IMR-90 (cell line): ENCODE measurements around the gene GSTM3. TPM values are rescaled to one million over a fixed set of nuclear protein-coding genes. Genes with fewer than 3 reads are reported as not detected.

ENCODE experiments used
- ATAC-seq: fragments of 200-7000 bp; cut with Tn5 transposase; 2 replicates; pipeline ENCODE4 v1.9.1; 2020; ENCODE audit warnings: low read depth, mild to moderate bottlenecking, moderate library complexity
- BruUV-seq: library from RNA; stranded (reverse); fragments of 400-500 nt; replicated peaks from 2 replicates; lab custom pipeline; 2021; lab: Mats Ljungman, UMichigan
- CTCF ChIA-PET: fragments of 300-600 bp; formaldehyde crosslinking; extraction: SDS; loops from one replicate; lab custom pipeline; 2021; ENCODE audit warnings: antibody characterized with exemption; lab: Yijun Ruan, JAX
- POLR2A ChIA-PET: fragments of 300-600 bp; sonication (Branson Sonifier 250); formaldehyde crosslinking; loops from one replicate; lab custom pipeline; 2022; ENCODE audit warnings: antibody characterized with exemption; ENCODE audit not compliant: unreplicated experiment; lab: Charles Lee
- DNase-seq: peaks from one replicate; pipeline ENCODE4 v3.0.0; 2013
- H2AFZ ChIP-seq: replicated peaks from 2 replicates; pipeline ENCODE3; 2013; ENCODE audit warnings: low read length, mild to moderate bottlenecking; ENCODE audit not compliant: poor library complexity
- H2AK5ac ChIP-seq: 2 replicates; pipeline ENCODE4 v1.6.1; 2013; ENCODE audit warnings: low read depth, low read length, inconsistent platforms
- H2AK9ac ChIP-seq: replicated peaks from 2 replicates; pipeline ENCODE3; 2013; ENCODE audit warnings: mild to moderate bottlenecking, low read depth, low read length, moderate library complexity; ENCODE audit not compliant: poor library complexity
- H2BK120ac ChIP-seq: 2 replicates; pipeline ENCODE4 v1.6.1; 2013; ENCODE audit warnings: low read depth, low read length, inconsistent platforms
- H2BK15ac ChIP-seq: 3 replicates; pipeline ENCODE4 v1.6.1; 2013; ENCODE audit warnings: low read depth, low read length, inconsistent platforms
- H2BK20ac ChIP-seq: 2 replicates; pipeline ENCODE4 v1.6.1; 2013; ENCODE audit warnings: low read depth, mild to moderate bottlenecking, inconsistent platforms, low read length, moderate library complexity
- H2BK5ac ChIP-seq: 2 replicates; pipeline ENCODE4 v1.6.1; 2013; ENCODE audit warnings: mild to moderate bottlenecking, low read depth, low read length, inconsistent platforms; ENCODE audit not compliant: poor library complexity, severe bottlenecking
- H3K14ac ChIP-seq: replicated peaks from 2 replicates; pipeline ENCODE4 v1.6.1; 2013; ENCODE audit warnings: low read depth, low read length, inconsistent platforms
- H3K18ac ChIP-seq: 2 replicates; pipeline ENCODE4 v1.6.1; 2013; ENCODE audit warnings: low read depth, low read length, control low read depth
- H3K23ac ChIP-seq: 2 replicates; pipeline ENCODE4 v1.6.1; 2013; ENCODE audit warnings: low read depth, low read length, inconsistent platforms
- H3K27ac ChIP-seq: 2 replicates; pipeline ENCODE4 v1.5.1; 2013; ENCODE audit warnings: mild to moderate bottlenecking, control low read depth, low read length; ENCODE audit not compliant: insufficient read depth
- H3K27me3 ChIP-seq: 2 replicates; pipeline ENCODE4 v1.6.1; 2013; ENCODE audit warnings: low read length; ENCODE audit not compliant: control insufficient read depth, insufficient read depth
- H3K36me3 ChIP-seq: 2 replicates; pipeline ENCODE4 v1.6.1; 2013; ENCODE audit warnings: low read length, mixed read lengths; ENCODE audit not compliant: control insufficient read depth, insufficient read depth
- H3K4ac ChIP-seq: 2 replicates; pipeline ENCODE4 v1.6.1; 2013; ENCODE audit warnings: low read depth, low read length, inconsistent platforms
- H3K4me1 ChIP-seq: 2 replicates; pipeline ENCODE4 v1.6.1; 2013; ENCODE audit warnings: low read length, mixed read lengths; ENCODE audit not compliant: control insufficient read depth, insufficient read depth
- H3K4me2 ChIP-seq: 2 replicates; pipeline ENCODE4 v1.6.1; 2013; ENCODE audit warnings: low read depth, mild to moderate bottlenecking, control low read depth, low read length, moderate library complexity
- H3K4me3 ChIP-seq: 2 replicates; pipeline ENCODE4 v1.5.1; 2013; ENCODE audit warnings: low read depth, mild to moderate bottlenecking, control low read depth, low read length, moderate library complexity; ENCODE audit not compliant: insufficient read depth
- H3K56ac ChIP-seq: 2 replicates; pipeline ENCODE4 v1.6.1; 2013; ENCODE audit warnings: low read length, inconsistent platforms; ENCODE audit not compliant: insufficient read depth; ENCODE audit errors: extremely low read depth
- H3K79me1 ChIP-seq, 2 experiments: 2 replicates each; pipeline ENCODE4 v1.6.1; 2013; ENCODE audit warnings: low read length in 2 of 2, inconsistent platforms in 1 of 2, low read depth in 1 of 2
- H3K9ac ChIP-seq: 2 replicates; pipeline ENCODE4 v1.6.1; 2013; ENCODE audit warnings: low read depth, low read length, control low read depth
- H3K9me1 ChIP-seq: 2 replicates; pipeline ENCODE4 v1.6.1; 2013; ENCODE audit warnings: low read length, inconsistent platforms; ENCODE audit not compliant: insufficient read depth
- H3K9me3 ChIP-seq: 2 replicates; pipeline ENCODE4 v1.6.1; 2013; ENCODE audit warnings: low read length; ENCODE audit not compliant: control insufficient read depth, insufficient read depth
- H4K20me1 ChIP-seq: 2 replicates; pipeline ENCODE4 v1.6.1; 2013; ENCODE audit warnings: low read length, inconsistent platforms; ENCODE audit not compliant: insufficient read depth
- H4K5ac ChIP-seq: 2 replicates; pipeline ENCODE4 v1.6.1; 2013; ENCODE audit warnings: mild to moderate bottlenecking, low read depth, low read length, control low read depth
- H4K8ac ChIP-seq, 2 experiments: 2 replicates each; pipeline ENCODE4 v1.6.1; 2013; ENCODE audit warnings: low read depth in 2 of 2, low read length in 2 of 2, control low read depth in 1 of 2, inconsistent platforms in 1 of 2
- H4K91ac ChIP-seq: 2 replicates; pipeline ENCODE4 v1.6.1; 2013; ENCODE audit warnings: low read depth, low read length, inconsistent platforms; ENCODE audit not compliant: insufficient read depth
- CEBPB ChIP-seq: IDR thresholded peaks from 2 replicates; pipeline ENCODE4 v1.6.1; 2012; ENCODE audit warnings: low read depth, low read length, improper control_type of control experiment
- CHD1 ChIP-seq: IDR thresholded peaks from 2 replicates; pipeline ENCODE4 v1.6.1; 2012; ENCODE audit warnings: low read depth, low read length, improper control_type of control experiment
- MAFK ChIP-seq: IDR thresholded peaks from 2 replicates; pipeline ENCODE4 v1.6.1; 2012; ENCODE audit warnings: low read depth, low read length, improper control_type of control experiment
- MXI1 ChIP-seq: IDR thresholded peaks from 2 replicates; pipeline ENCODE4 v1.6.1; 2012; ENCODE audit warnings: low read depth, mild to moderate bottlenecking, low read length, moderate library complexity, borderline replicate concordance
- WGBS, 2 experiments: methylation state at CpG; one replicate each; pipeline versions ENCODE4 v1.1.5 to v1.1.7; 2013; ENCODE audit warnings: missing lambda C conversion rate in 2 of 2; ENCODE audit not compliant: insufficient read length in 1 of 2; ENCODE audit errors: extremely low coverage in 2 of 2; 5-methylcytosine and 5-hydroxymethylcytosine counted together
- dilution Hi-C: fragments of 300-500 bp; cut with HindIII; formaldehyde crosslinking; loops from one replicate; pipeline ENCODE4 v1.14.3; 2018; ENCODE audit warnings: low sequenced_read_pairs; ENCODE audit not compliant: unreplicated experiment
- in situ Hi-C: fragments of 300-500 bp; cut with MboI; formaldehyde crosslinking; loops from 3 replicates; pipeline ENCODE4 v1.14.3; 2019; ENCODE audit warnings: low sequenced_read_pairs, inconsistent platforms, mixed read lengths
- intact Hi-C: fragments of 100-400 bp; cut with micrococcal nuclease; formaldehyde crosslinking; loops from 2 replicates; pipeline ENCODE4 v1.10.0; 2022
- polyA plus RNA-seq, 3 experiments: library from polyadenylated mRNA; depleted of rRNA; stranded (reverse); fragments of >200 nt; gene quantifications; 2 replicates each; pipeline ENCODE4 v1.2.3, GENCODE V29; 2012; ENCODE audit warnings: low replicate concordance in 1 of 3
- total RNA-seq: library from RNA; depleted of rRNA; stranded (reverse); fragments of >200 nt; gene quantifications from 2 replicates; pipeline ENCODE4 v1.2.3, GENCODE V29; 2012

The GSTM3 gene
- total and polyA plus RNA-seq, 2 of the 4 experiments (the other 2 are of a cell fraction), result 102 to 131 TPM

DNA sequence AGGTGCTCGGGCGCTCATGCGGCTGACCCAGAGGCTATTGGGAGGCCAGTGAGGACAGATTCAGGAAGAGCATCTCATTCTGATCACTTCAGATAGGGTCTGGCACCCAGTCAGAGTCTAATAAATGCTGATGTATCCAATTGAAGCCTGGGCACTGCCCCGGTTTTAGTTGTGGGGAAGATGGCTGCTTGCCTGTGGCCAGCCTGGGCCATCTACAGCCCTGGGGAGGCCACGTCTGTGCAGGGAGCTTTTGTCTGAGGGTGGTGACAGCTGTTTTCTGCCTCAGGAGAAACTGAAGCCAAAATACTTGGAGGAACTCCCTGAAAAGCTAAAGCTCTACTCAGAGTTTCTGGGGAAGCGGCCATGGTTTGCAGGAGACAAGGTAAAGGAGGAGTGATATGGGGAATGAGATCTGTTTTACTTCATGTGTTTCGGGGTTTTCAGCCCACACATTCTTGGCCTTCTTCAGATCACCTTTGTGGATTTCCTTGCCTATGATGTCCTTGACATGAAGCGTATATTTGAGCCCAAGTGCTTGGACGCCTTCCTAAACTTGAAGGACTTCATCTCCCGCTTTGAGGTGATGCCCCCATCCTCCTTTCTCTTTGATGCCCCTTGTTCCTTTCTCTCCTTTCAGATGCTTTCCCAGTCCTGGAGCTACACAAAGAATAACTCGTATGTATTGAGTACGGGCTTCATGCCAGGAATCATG, 26.0 kb downstream of the GSTM3 start:
- no peaks in the 10 kb centered on the region for H4K20me1 ChIP-seq
- WGBS, 2 experiments, result 100% methylated on average over 3 of the region's 12 CpGs; no CpG with 5 or more reads in 1 of the 2 experiments
- no peak overlapping the region for H3K56ac ChIP-seq
- H3K9ac ChIP-seq, result no peak overlapping the region
- no peak overlapping the region for H4K91ac ChIP-seq
- ATAC-seq (no peak), DNase-seq (no peak)
- peaks cover 6% of the 10 kb centered on the region; the same call in 1 of the 2 replicates for H3K4me1 ChIP-seq
- no peak for TF ChIP-seq CHD1
- no peak for TF ChIP-seq MXI1
- no peak for TF ChIP-seq MAFK
- no peak for TF ChIP-seq CEBPB
- no peak overlapping the region for H2AK9ac ChIP-seq
- H4K5ac ChIP-seq, result no peak overlapping the region
- no peaks in the 10 kb centered on the region for H3K36me3 ChIP-seq
- intact Hi-C loops (no loop called here), dilution Hi-C loops (no loop called here), in situ Hi-C loops (no loop called here)
- no peak overlapping the region for H2BK120ac ChIP-seq
- H2AK5ac ChIP-seq, result no peak overlapping the region
- no peak overlapping the region for H3K14ac ChIP-seq
- ChIA-PET POLR2A (no interaction called here), CTCF (interaction anchor here (0.6 kb wide), 1 partner anchor 75 kb away, joined by 3 read pairs; no protein-coding TSS in a partner anchor)
- no peaks in the 10 kb centered on the region; the same call in 1 of the 2 replicates for H3K27me3 ChIP-seq
- H3K79me1 ChIP-seq, result no peaks in the 10 kb centered on the region
- no peaks in the 10 kb centered on the region for H3K9me1 ChIP-seq
- no peak overlapping the region for H3K23ac ChIP-seq
- no peak overlapping the region for H2AFZ ChIP-seq
- no peak overlapping the region for H3K4me3 ChIP-seq
- H3K4ac ChIP-seq, result no peak overlapping the region
- BruUV-seq, result no TSS peak
- H3K18ac ChIP-seq, result no peak overlapping the region
- no peak overlapping the region for H4K8ac ChIP-seq
- H3K27ac ChIP-seq, result no peak overlapping the region
- H3K4me2 ChIP-seq, result no peak overlapping the region
- H2BK5ac ChIP-seq, result no peak overlapping the region
- no peak overlapping the region for H2BK15ac ChIP-seq
- H2BK20ac ChIP-seq, result no peak overlapping the region
- peaks cover under 1% of the 10 kb centered on the region; the same call in 1 of the 2 replicates for H3K9me3 ChIP-seq
